ENCODE measurements around the gene NEURL2. TPM values are rescaled to one million over a fixed set of nuclear protein-coding genes. Genes with fewer than 3 reads are reported as not detected.
"Not testable (repeated sequence)": the region's sequence is repeated elsewhere in the genome, so short reads cannot be mapped to it uniquely, and the experiment has no call there.

The NEURL2 gene
- total RNA-seq, 2 experiments from 2014 or later = 0.91 to 1.9 TPM

DNA sequence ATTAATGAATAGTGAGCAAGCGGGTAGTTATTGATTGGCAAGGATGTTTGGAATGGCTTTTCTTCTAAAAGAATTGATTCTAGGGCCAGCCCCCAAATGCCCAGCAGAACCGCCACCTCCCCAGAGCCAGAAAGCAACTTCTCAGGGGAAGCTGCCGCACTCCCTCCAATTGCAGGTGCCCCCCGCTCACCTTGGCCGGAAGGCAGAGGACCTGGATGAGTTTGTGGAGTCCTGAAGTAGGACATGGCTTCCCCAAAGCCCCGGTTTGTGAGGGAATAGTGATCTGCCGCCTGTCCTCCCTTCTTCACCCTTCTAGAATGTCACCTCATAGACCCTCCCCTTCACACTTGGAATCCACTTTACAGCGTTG, 3.7 kb downstream of the NEURL2 start, which contains the start of gene SPATA25:
SPATA25 (minus strand) TSS at position 277 of the 370 bp plus-strand sequence; CDS start at position 245, 32 bp downstream.
- ATAC-seq (no peak), DNase-seq (no peak)
- CTCF ChIA-PET = interaction anchor here (0.7 kb wide), 1 partner anchor 116 kb away, joined by 3 read pairs; no protein-coding TSS in a partner anchor
- H3K9me3 Mint-ChIP-seq (ENCODE audit: low read depth) = no peaks in the 10 kb centered on the region
- peaks cover 5% of the 10 kb centered on the region for H3K27me3 Mint-ChIP-seq
- peaks cover 37% of the 10 kb centered on the region for H3K4me1 Mint-ChIP-seq
- H3K4me3 Mint-ChIP-seq = no peak within 1 kb of the TSS
- peaks cover 13% of the 10 kb centered on the region for H3K36me3 Mint-ChIP-seq
- no peak within 1 kb of the TSS for H3K27ac Mint-ChIP-seq

DNA sequence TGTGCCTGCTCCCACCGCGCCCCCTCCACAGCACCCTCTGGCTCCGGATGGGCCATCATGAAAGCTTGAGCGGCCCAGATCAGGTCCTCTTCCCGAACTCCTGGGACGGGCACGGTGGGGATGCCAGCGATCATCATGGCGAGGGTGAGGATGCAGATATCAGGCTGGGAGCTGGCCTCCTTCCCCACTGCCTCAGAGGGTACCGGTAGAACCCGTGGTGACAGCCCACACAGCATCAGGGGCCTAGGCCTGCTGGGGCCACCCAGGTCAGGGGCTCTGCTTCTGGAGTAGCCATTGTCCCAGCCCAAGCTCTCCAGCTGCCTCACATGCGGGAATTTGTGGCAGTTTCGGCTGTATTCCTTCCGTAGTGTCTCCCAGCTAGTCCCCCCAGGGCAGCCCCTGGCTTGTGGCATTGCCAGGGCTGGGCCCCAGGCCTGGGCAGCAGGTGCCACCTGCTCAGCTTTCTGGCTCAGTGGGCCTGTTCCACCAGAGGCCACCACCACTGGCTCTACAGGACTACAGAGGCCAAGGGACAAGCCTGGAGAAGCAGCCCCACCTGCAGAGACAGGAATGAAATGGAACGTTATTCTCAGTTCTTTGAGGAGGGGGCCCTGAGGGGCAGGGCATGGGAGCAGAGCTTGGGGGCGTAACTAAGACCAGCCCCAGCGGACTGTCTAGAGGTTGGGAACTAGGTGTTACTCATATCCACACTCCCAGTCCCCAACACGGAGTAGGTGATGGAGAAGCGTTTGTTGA, 4.2 kb downstream of the NEURL2 start:
- Mint-ChIP-seq H3K36me3 (peaks cover 15% of the 10 kb centered on the region), H3K4me1 (peaks cover 36% of the 10 kb centered on the region), H3K9me3 (ENCODE audit: low read depth) (no peaks in the 10 kb centered on the region), H3K27ac (no peak overlapping the region), H3K27me3 (peaks cover 8% of the 10 kb centered on the region), H3K4me3 (no peak overlapping the region)
- CTCF ChIA-PET = interaction anchor here (0.7 kb wide), 1 partner anchor 116 kb away, joined by 3 read pairs; no protein-coding TSS in a partner anchor
- DNase-seq (no peak), ATAC-seq (no peak)

DNA sequence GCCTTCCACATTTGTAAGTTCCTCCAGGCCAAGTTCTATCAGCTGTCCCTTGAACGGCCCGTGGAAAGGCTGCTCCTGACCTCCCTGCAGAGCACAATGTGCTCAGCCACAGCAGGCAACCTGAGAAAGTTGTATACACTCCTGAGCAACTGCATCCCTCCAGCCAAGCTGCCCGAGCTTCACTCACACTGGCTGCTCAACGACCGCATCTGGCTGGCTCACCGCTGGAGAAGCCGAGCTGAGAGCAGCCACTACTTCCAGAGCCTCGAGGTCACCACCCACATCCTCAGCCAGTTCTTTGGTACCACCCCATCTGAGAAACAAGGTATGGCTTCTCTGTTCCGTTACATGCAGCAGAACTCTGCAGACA, 7.9 kb downstream of the NEURL2 start:
- Mint-ChIP-seq H3K9me3 (ENCODE audit: low read depth) (no peaks in the 10 kb centered on the region), H3K4me1 (peaks cover 42% of the 10 kb centered on the region), H3K27ac (peak overlapping the region; percentile 16), H3K36me3 (peaks cover 16% of the 10 kb centered on the region), H3K4me3 (no peak overlapping the region), H3K27me3 (peaks cover 8% of the 10 kb centered on the region)
- CTCF ChIA-PET = interaction anchor here (0.8 to 1.4 kb wide), 4 partner anchors 22 to 140 kb away, joined by 3 to 4 read pairs (median 3); no protein-coding TSS in a partner anchor
- ATAC-seq = no peak
- no peak for DNase-seq

DNA sequence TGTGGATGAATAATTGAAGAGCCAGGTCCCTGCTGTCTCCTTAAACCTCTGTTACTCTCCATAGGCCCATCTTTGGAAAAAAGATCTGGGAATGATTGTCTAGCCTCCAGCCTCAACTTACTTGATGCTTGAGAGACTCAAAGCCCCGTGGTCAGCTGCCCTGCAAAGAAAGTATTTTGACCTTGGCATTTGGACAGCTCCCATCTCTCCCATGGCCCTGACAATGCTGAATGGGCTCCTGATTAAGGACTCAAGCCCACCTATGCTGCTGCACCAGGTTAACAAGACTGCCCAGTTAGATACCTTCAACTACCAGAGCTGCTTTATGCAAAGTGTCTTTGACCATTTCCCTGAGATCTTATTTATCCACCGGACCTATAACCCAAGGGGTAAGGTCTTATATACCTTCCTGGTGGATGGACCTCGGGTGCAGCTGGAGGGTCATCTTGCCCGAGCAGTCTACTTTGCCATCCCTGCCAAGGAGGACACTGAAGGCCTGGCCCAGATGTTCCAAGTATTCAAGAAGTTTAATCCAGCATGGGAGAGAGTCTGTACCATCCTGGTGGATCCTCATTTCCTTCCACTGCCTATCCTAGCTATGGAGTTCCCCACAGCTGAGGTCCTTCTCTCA, 8.4 kb downstream of the NEURL2 start:
- H3K4me1 Mint-ChIP-seq = peaks cover 42% of the 10 kb centered on the region
- DNase-seq (no peak), ATAC-seq (no peak)
- H3K27ac Mint-ChIP-seq = peak overlapping the region; percentile 16
- no peaks in the 10 kb centered on the region for H3K9me3 Mint-ChIP-seq (ENCODE audit: low read depth)
- CTCF ChIA-PET = interaction anchor here (0.8 to 1.8 kb wide), 4 partner anchors 21 to 111 kb away, joined by 3 to 5 read pairs (median 4); no protein-coding TSS in a partner anchor
- H3K4me3 Mint-ChIP-seq = peak overlapping the region; percentile 4
- peaks cover 16% of the 10 kb centered on the region for H3K36me3 Mint-ChIP-seq
- peaks cover 8% of the 10 kb centered on the region for H3K27me3 Mint-ChIP-seq

DNA sequence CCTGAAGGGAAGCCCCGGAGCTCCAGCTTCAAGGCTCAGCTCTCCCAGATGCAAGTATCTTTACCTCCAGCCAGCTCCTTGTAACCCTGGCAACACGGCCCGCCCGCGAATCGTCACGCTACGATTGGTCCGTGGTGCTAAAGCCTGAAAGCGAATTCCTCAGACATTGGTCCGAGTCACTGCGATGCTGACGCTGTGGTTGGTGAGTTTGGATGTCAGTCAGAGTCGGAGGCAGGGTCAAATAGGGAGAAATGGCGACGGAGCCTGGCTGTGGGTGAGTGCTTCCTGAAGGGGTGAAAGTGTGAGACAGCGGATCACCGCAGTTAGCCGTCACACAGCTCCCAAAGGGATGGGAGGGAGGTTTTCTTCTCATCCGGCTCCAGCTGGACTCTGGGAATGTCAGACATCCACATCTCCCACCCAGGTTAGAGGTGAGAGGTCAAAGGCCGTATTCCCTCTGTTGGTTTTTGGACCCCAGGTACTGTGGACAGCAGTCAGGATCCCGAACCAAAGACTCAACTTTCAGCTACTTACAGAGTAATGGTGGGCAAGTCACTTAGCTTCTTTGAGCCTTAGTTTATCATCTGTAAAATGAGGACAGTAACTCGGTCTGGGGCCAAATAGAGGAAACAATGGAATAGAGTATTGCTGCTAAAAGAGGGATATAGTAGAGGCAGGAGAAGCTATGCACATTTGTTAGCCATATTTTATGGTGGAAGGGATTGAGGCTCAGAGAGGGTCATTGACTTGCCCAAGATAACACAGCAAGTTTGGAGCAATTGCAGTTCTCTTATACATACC, 9.8 kb downstream of the NEURL2 start, which contains the start of gene ZSWIM1:
ZSWIM1 (plus strand) TSS at position 240 of the 801 bp plus-strand sequence. CDS start 1,366 bp downstream, outside the sequence.
- H3K27ac Mint-ChIP-seq = peak within 1 kb of the TSS; percentile 61
- peaks cover 42% of the 10 kb centered on the region for H3K4me1 Mint-ChIP-seq
- H3K4me3 Mint-ChIP-seq = peak within 1 kb of the TSS; percentile 78

DNA sequence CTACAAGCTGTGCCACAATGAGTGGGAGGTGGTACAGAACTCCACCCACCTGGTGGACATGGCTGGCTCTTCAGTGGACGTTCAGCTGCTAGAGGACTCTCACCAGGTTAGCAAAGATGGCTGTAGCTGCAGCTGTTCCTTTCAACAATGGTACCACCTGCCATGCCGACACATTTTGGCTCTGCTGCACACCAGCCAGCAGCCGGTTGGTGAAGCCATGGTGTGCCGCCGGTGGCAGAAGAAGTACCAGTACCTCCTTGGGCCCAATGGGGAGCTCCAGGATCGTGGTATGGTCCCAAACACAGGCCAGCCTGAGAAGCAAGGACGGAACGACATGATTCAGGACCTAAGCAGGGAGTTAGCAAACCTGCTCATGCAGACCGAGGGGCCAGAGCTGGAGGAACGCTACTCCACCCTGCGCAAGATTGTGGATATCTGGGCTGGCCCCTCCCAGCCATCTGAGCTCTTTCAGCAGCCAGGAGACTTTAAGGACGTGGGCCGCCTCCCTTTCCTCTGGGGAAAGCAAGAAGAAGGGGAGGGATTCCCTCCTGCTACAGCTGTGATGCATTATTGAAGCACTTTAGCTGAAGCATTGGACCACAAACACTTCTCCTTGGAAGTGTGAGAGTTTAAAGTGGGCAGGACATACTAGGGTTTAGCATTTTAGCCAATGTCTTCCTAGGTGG, 12.8 kb downstream of the NEURL2 start:
- Mint-ChIP-seq H3K9me3 (ENCODE audit: low read depth) (no peaks in the 10 kb centered on the region), H3K36me3 (peaks cover 14% of the 10 kb centered on the region), H3K4me3 (no peak overlapping the region), H3K27ac (no peak overlapping the region), H3K27me3 (peaks cover 8% of the 10 kb centered on the region), H3K4me1 (peaks cover 27% of the 10 kb centered on the region)
- CTCF ChIA-PET = interaction anchor here (1.1 kb wide), 1 partner anchor 12 kb away, joined by 7 read pairs; no protein-coding TSS in a partner anchor
- ATAC-seq = no peak
- no peak for DNase-seq

More for the DNA sequence above, 9.8 kb downstream of the NEURL2 start, which contains the start of gene ZSWIM1:
- DNase-seq = peak; percentile 99
- CTCF ChIA-PET = interaction anchor here (0.6 to 2.2 kb wide), 11 partner anchors 8 to 141 kb away, joined by 3 to 8 read pairs (median 3); partner anchors contain the start of genes CTSA and NEURL2
- no peaks in the 10 kb centered on the region for H3K9me3 Mint-ChIP-seq (ENCODE audit: low read depth)
- H3K36me3 Mint-ChIP-seq = peaks cover 22% of the 10 kb centered on the region
- ATAC-seq = peak; percentile 99
- peaks cover 8% of the 10 kb centered on the region for H3K27me3 Mint-ChIP-seq

DNA sequence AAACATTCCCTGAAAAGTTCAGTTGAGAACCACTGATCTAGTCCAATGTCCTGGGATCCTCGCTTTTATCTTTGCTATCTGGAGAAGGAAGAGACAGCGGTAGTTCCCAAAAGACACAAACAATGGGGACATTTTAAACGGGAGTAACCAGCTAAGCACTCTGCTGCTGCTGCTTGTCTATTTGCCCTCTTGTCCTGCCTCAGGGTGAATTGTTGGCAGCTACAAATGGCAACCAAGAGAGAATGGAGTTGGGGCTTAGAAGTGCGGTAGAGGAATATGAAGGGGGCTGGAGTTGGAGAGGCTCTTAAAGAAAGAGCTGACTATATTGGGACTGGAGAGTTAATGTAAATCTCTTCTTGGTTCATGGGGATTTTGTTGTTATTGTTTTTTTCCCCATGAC, 16.4 kb downstream of the NEURL2 start:
- peaks cover 8% of the 10 kb centered on the region for H3K36me3 Mint-ChIP-seq
- peaks cover 6% of the 10 kb centered on the region for H3K4me1 Mint-ChIP-seq
- H3K27me3 Mint-ChIP-seq = no peaks in the 10 kb centered on the region
- H3K9me3 Mint-ChIP-seq (ENCODE audit: low read depth) = no peaks in the 10 kb centered on the region
- ATAC-seq = no peak
- no peak for DNase-seq
- no peak overlapping the region for H3K4me3 Mint-ChIP-seq
- no peak overlapping the region for H3K27ac Mint-ChIP-seq
- CTCF ChIA-PET = interaction anchor here (0.7 kb wide), 2 partner anchors 17 to 73 kb away, joined by 3 to 4 read pairs; partner anchors contain the start of genes ACOT8 and ZSWIM3

DNA sequence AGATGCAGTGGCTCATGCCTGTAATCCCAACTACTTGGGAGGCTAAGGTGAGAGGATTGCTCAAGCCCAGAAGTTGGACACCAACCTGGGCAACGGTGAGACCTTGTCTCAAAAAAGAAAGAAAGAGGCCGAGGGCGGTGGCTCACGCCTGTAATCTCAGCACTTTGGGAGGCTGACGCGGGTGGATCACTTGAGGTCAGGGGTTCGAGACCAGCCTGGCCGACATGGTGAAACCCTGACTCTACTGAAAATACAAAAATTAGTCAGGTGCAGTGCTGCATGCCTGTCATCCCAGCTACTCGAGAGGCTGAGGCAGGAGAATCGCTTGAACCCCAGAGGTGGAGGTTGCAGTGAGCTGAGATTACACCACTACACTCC, 16.9 kb downstream of the NEURL2 start:
- not testable (repeated sequence) for H3K27me3 Mint-ChIP-seq, ATAC-seq

DNA sequence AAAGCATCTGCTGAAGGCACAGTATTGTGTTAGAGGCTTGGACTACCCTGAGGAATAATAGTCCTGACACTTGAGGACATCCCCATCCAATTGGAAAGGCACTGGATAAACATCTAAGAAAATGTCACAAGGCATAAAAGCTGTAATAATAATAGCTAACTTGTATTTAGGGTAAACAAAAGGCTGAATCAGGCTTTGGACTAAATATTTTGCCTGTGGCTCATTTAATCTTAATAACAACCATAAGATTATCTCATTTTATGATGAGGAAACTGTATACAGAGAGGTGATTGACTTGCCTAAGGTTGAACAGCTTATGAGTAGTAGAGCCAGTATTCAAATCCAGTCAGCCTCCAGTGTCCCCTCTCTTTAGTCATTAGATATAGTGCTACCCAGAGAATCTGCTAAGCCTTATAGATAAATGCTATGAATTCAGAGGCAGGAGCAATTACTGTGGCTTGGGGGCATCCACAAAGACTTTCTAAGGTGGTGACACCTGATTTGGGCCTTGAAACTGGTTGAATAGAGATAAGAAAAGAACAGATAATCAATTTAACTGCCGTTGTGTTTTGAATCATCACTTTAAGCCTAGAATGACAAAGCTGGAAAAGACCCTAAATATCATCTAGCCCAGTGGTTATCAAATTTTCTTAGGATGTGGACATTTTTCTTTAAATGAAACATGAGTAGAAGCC, 17.5 kb downstream of the NEURL2 start:
- H3K36me3 Mint-ChIP-seq = peaks cover 8% of the 10 kb centered on the region
- H3K27ac Mint-ChIP-seq = no peak overlapping the region
- CTCF ChIA-PET = interaction anchor here (1.2 kb wide), 1 partner anchor 15 kb away, joined by 3 read pairs; no protein-coding TSS in a partner anchor
- H3K4me1 Mint-ChIP-seq = peaks cover 6% of the 10 kb centered on the region
- no peak overlapping the region for H3K4me3 Mint-ChIP-seq
- no peaks in the 10 kb centered on the region for H3K9me3 Mint-ChIP-seq (ENCODE audit: low read depth)
- ATAC-seq (no peak), DNase-seq (no peak)
- H3K27me3 Mint-ChIP-seq = no peaks in the 10 kb centered on the region

More for the DNA sequence above, 16.9 kb downstream of the NEURL2 start:
- DNase-seq; H3K27ac Mint-ChIP-seq; H3K36me3 Mint-ChIP-seq; H3K9me3 Mint-ChIP-seq (ENCODE audit: low read depth); H3K4me1 Mint-ChIP-seq; H3K4me3 Mint-ChIP-seq: not testable (repeated sequence)
- CTCF ChIA-PET = interaction anchor here (0.7 kb wide), 1 partner anchor 17 kb away, joined by 3 read pairs; the partner anchor contains the start of genes ACOT8 and ZSWIM3

DNA sequence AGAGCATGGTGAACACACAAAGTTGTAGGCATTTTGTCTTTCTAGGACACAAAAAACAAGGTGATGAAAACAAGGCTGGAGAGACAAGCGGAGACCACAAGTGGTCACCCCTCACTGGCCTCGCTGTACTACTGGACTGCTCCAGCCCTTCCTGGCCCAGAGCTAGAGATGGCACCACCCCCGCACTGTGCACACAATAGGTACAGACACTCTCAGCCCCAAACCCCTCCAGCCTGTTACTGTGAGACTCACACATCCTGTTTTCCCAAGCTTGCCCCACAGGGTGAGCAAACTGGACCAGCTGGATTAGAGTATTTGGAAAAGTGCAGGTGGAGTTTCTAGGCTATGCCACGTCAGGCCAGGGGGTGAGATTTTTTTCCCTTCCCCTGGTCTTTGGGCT, 18.4 kb downstream of the NEURL2 start:
- CTCF ChIA-PET = interaction anchor here (1.2 kb wide), 1 partner anchor 14 kb away, joined by 3 read pairs; no protein-coding TSS in a partner anchor
- Mint-ChIP-seq H3K4me3 (no peak overlapping the region), H3K36me3 (peaks cover 8% of the 10 kb centered on the region)

DNA sequence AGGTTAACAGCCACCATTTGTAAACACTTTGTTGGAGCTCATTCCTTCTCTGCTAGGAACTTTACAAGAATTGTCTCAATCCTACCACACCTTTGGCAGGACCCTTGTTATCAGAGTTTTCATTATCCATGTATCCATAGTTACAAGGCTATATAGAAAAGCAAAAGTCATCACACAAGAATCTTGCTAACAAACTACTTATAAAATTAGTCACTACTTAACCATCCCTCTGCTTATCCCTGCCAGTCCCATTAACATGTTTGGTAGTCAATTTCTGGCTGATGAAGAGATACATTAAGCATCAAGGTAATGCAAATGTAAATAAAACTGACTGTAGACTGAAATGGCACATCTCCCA, 23.2 kb downstream of the NEURL2 start:
- DNase-seq (no peak), ATAC-seq (no peak)
- no peaks in the 10 kb centered on the region for H3K27me3 Mint-ChIP-seq
- H3K36me3 Mint-ChIP-seq = peaks cover 6% of the 10 kb centered on the region
- no peak overlapping the region for H3K27ac Mint-ChIP-seq
- H3K9me3 Mint-ChIP-seq (ENCODE audit: low read depth) = no peaks in the 10 kb centered on the region
- H3K4me1 Mint-ChIP-seq = peaks cover 3% of the 10 kb centered on the region
- CTCF ChIA-PET = no interaction called here
- no peak overlapping the region for H3K4me3 Mint-ChIP-seq

More for the DNA sequence above, 18.4 kb downstream of the NEURL2 start:
- Mint-ChIP-seq H3K27ac (no peak overlapping the region), H3K9me3 (ENCODE audit: low read depth) (no peaks in the 10 kb centered on the region), H3K27me3 (no peaks in the 10 kb centered on the region), H3K4me1 (peaks cover 7% of the 10 kb centered on the region)
- DNase-seq (no peak), ATAC-seq (no peak)

Data from activated CD8-positive, alpha-beta memory T cell treated with anti-CD3 and anti-CD28 coated beads, Interleukin-2, amount 10 ng/mL, durations not matched to agents 7 days and 5 days (primary cell).